Testis (tissue), 3 donors: ENCODE measurements around the gene CAMTA1. TPM values are rescaled to one million over a fixed set of nuclear protein-coding genes. Genes with fewer than 3 reads are reported as not detected.

Source experiments
- DNase-seq: peaks from one replicate; pipeline ENCODE4 v3.0.0-alpha.2; 2019
- H3K27ac ChIP-seq, 2 donors: fragments of 200-600 bp; sonication (generic); one replicate each; pipeline ENCODE4 v1.5.1; 2019
- H3K27me3 ChIP-seq: fragments of 200-600 bp; sonication (generic); one replicate; pipeline ENCODE4 v1.5.1; 2019
- H3K36me3 ChIP-seq: fragments of 200-600 bp; sonication (generic); one replicate; pipeline ENCODE4 v1.5.1; 2017; ENCODE audit warnings: low read depth; ENCODE audit errors: missing control alignments
- H3K4me1 ChIP-seq: fragments of 200-600 bp; sonication (generic); one replicate; pipeline ENCODE4 v1.5.1; 2019
- H3K4me3 ChIP-seq, 2 donors: fragments of 200-600 bp; sonication (generic); one replicate each; pipeline ENCODE4 v1.5.1; 2017 to 2019
- H3K9me3 ChIP-seq: fragments of 200-600 bp; sonication (generic); one replicate; pipeline ENCODE4 v1.5.1; 2017
- POLR2A ChIP-seq: fragments of 450-650 bp; IDR thresholded peaks from one replicate; pipeline ENCODE4 v1.6.1; 2017; ENCODE audit warnings: antibody characterized with exemption, mild to moderate bottlenecking, moderate library complexity
- WGBS, 2 donors: methylation state at CpG; one replicate each; pipeline ENCODE4 v1.1.5; 2018; 5-methylcytosine and 5-hydroxymethylcytosine counted together
- intact Hi-C: fragments of 100-400 bp; cut with DNase I; formaldehyde crosslinking; loops from one replicate; pipeline ENCODE4 v1.15.1; 2023; ENCODE audit warnings: low total_unique reads
- polyA plus RNA-seq: library from polyadenylated mRNA; stranded (reverse); fragments of 350-450 nt; fragmentation: Illumina TruSeq; extraction: RNeasy Lipid Tissue Mini Kit (QIAGEN cat#74804); gene quantifications from one replicate; pipeline ENCODE4 v1.2.3, GENCODE V29; 2014; ENCODE audit warnings: low read depth, low replicate concordance; ENCODE audit not compliant: insufficient read depth
- total RNA-seq, 2 donors: library from RNA; depleted of rRNA; stranded (reverse); fragments of >200 nt; gene quantifications; one replicate each; pipeline ENCODE4 v1.2.3, GENCODE V29; 2016
- TF ChIP-seq, protein P1 (sequence below), 3 experiments: fragments of 450-650 bp in 2 of 3; fragments of 200-600 bp in 1 of 3; sonication (generic) in 1 of 3; IDR thresholded peaks; one replicate each; pipeline ENCODE4 v1.5.1; 2016 to 2019; ENCODE audit warnings: antibody characterized with exemption in 3 of 3, mild to moderate bottlenecking in 2 of 3, moderate library complexity in 1 of 3

Gene CAMTA1
- total and polyA plus RNA-seq, 3 donors from 2014 or later = 116 to 158 (median 119) TPM

DNA sequence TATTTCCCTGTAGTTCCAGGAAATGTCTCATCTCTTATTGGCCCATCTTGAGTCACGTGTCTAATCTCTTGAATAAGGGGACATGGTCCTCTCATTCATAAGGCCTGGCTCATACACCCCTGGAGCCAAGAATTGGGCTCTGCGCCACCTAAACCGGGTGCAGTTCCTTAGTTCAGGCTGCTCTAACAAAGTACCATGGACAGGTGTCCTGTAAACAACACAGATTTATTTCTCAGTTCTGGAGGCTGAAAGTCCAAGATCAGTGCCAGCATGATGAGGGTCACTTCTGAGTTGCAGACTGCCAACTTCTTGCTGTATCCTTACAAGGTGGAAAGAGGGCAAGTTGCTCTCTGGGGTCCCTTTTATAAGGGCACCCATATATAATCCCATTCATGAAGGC is 925.6 kb downstream of the CAMTA1 start:
- WGBS, 2 donors = 88 to 89% methylated on average over 2 to 3 of the region's 3 CpGs

DNA sequence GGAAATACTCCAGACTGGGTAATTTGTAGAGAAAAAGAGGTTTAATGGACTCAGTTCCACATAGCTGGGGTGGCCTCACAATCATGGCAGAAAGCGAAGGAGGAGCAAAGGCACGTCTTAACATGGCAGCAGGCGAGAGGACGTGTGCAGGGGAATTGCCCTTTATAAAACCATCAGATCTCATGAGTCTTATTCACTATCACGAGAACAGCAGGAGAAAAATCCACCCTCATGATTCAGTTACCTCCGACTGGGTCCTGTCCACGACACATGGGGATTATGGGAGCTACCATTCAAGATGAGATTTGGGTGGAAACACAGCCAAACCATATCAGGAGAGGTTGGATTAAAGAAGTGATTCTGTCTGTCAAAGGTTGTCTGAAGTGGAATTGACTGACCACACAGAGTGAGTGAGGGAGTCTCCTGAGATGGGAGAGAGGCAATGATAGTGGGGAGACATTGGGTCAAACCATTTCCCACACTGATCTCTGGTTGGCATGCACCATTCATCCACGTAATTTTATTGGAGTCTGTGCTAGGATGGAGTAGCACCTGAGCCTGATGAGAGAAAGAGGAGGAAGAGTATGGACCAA is 927.6 kb downstream of the CAMTA1 start:
- no peak for DNase-seq
- intact Hi-C loops = no loop called here
- H3K27ac ChIP-seq = no peak overlapping the region
- H3K4me3 ChIP-seq = no peak overlapping the region
- no peaks in the 10 kb centered on the region for H3K9me3 ChIP-seq
- H3K36me3 ChIP-seq = no peaks in the 10 kb centered on the region
- TF ChIP-seq, protein P1, sequence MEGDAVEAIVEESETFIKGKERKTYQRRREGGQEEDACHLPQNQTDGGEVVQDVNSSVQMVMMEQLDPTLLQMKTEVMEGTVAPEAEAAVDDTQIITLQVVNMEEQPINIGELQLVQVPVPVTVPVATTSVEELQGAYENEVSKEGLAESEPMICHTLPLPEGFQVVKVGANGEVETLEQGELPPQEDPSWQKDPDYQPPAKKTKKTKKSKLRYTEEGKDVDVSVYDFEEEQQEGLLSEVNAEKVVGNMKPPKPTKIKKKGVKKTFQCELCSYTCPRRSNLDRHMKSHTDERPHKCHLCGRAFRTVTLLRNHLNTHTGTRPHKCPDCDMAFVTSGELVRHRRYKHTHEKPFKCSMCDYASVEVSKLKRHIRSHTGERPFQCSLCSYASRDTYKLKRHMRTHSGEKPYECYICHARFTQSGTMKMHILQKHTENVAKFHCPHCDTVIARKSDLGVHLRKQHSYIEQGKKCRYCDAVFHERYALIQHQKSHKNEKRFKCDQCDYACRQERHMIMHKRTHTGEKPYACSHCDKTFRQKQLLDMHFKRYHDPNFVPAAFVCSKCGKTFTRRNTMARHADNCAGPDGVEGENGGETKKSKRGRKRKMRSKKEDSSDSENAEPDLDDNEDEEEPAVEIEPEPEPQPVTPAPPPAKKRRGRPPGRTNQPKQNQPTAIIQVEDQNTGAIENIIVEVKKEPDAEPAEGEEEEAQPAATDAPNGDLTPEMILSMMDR (IDR thresholded peaks at IDR 0.05) = no peak
- 92 to 93% methylated on average over 8 of the region's 8 CpGs for WGBS, 2 donors
- H3K27me3 ChIP-seq = no peaks in the 10 kb centered on the region
- no peaks in the 10 kb centered on the region for H3K4me1 ChIP-seq

More for the DNA sequence above, 925.6 kb downstream of the CAMTA1 start:
- Histone ChIP-seq H3K9me3 (no peaks in the 10 kb centered on the region), H3K27ac (no peak overlapping the region), H3K4me1 (no peaks in the 10 kb centered on the region), H3K27me3 (no peaks in the 10 kb centered on the region), H3K4me3 (no peak overlapping the region), H3K36me3 (no peaks in the 10 kb centered on the region)
- no peak for DNase-seq
- TF ChIP-seq, protein P1 (IDR thresholded peaks at IDR 0.05) = no peak
- TF ChIP-seq POLR2A = no peak
- intact Hi-C loops = no loop called here

DNA sequence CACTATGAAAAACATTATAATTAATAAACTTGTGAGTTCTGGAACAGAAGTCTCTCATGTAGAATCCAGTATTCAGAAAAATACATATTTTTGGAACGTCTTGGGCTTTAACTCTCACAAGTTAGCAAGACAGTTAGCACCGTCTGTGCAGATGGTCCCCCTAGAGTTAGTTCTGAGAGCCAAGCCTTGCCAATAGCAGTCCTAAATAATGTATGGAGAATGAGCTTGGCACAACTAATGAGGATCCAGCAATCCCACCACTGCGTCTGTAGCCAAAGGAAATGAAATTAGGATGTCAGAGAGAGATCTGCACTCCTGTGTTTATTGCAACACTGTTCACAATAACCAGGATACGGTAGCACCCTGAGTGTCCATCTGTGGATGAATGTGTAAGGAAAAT is 931.3 kb downstream of the CAMTA1 start:
- Histone ChIP-seq H3K27me3 (no peaks in the 10 kb centered on the region), H3K4me3 (no peak overlapping the region), H3K27ac (no peak overlapping the region), H3K9me3 (no peaks in the 10 kb centered on the region), H3K36me3 (no peaks in the 10 kb centered on the region), H3K4me1 (no peaks in the 10 kb centered on the region)
- WGBS, 2 donors = 85 to 89% methylated on average over 4 of the region's 4 CpGs
- DNase-seq = no peak
- TF ChIP-seq, protein P1 (IDR thresholded peaks at IDR 0.05) = no peak
- no peak for TF ChIP-seq POLR2A
- intact Hi-C loops = no loop called here

DNA sequence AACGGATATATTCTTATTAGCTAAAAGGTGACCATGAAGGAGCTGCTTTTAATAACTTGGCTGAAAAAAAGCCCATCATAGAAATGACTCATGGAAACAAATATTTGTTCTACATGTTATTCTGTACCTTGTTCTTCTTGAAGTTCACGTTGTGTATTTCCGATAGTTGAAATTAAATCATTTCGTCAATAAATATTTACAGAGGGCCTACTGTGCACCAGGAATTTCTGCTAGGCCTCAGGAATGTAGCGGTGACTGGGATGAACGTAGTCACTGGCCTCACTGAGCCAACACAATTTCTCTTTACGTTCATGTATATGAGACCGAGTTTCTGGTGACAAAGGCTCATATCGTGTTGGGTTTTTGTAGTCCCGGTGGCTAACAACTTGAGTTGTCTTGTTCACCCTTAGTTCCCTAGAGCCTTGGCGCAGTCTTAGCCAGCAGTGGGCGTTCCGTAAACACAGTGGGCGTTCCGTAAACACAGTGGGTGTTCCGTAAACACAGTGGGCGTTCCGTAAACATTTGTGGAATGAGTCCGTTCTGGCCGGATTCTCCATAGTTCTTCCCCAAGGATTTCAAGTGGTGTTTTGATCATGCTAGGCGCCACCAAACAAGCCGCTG is 932.6 kb downstream of the CAMTA1 start:
- Histone ChIP-seq H3K9me3 (no peaks in the 10 kb centered on the region), H3K27me3 (no peaks in the 10 kb centered on the region), H3K27ac (no peak overlapping the region), H3K36me3 (no peaks in the 10 kb centered on the region), H3K4me3 (no peak overlapping the region), H3K4me1 (no peaks in the 10 kb centered on the region)
- no peak for DNase-seq
- intact Hi-C loops = no loop called here
- TF ChIP-seq POLR2A = no peak
- TF ChIP-seq, protein P1 (IDR thresholded peaks at IDR 0.05) = no peak
- 86 to 90% methylated on average over 22 of the region's 22 CpGs for WGBS, 2 donors
